RKO (cell line): ENCODE results near the gene TCOF1.

ENCODE experiments used
- DNase-seq: peaks from one replicate; pipeline ENCODE4 v3.0.0-alpha.2; 2016; ENCODE audit warnings: low spot score

The TCOF1 gene

GRCh38 chr5:150325426-150325825, 32.1 kb upstream of the TCOF1 start:
- no peak for DNase-seq

DNA sequence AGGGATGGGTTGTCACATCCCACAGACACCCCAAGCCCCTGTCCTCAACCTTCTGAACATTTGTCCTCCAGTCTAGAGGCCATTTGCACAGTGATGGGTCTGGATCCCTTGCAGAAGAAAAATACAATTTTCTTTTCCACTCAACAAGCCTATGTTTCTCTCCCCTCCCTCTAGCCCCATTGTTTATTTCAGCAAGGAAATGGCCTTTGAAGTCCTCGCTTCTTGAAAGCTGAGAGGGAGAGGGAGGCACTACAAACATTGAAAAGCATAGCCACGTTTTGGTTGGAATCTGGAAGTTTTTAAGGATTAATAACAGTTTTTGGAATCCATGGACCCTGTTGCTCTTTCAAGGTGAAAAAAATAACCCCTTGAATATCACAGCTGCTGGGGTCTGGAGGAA, 30.8 kb upstream of the TCOF1 start:
- DNase-seq: no peak

DNA sequence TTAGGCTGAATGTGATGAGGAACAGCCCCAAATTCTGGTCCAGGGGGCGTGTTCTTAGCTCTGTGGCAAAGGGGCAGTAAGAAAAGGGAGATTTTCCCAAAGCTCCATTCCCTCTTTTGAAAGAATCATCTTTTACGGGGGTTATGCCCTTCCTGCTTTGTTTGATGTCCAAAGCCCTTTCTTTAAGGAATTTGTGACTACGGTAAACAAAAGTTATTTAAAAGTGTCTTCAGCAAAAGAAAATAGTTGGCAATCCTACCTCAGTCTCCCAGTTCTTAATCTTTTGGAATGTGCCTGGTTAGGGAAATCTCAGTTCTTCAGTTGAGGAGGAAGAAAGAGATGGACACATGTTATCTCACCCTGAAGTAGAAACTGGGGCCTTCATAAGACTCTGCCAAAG, 30.4 kb upstream of the TCOF1 start:
- no peak for DNase-seq

GRCh38 chr5:150328515-150328914, 29.0 kb upstream of the TCOF1 start:
- DNase-seq: no peak

- DNase-seq: no peak
These were observed 28.5 kb upstream of the TCOF1 start for GRCh38 chr5:150329038-150329437.

DNA sequence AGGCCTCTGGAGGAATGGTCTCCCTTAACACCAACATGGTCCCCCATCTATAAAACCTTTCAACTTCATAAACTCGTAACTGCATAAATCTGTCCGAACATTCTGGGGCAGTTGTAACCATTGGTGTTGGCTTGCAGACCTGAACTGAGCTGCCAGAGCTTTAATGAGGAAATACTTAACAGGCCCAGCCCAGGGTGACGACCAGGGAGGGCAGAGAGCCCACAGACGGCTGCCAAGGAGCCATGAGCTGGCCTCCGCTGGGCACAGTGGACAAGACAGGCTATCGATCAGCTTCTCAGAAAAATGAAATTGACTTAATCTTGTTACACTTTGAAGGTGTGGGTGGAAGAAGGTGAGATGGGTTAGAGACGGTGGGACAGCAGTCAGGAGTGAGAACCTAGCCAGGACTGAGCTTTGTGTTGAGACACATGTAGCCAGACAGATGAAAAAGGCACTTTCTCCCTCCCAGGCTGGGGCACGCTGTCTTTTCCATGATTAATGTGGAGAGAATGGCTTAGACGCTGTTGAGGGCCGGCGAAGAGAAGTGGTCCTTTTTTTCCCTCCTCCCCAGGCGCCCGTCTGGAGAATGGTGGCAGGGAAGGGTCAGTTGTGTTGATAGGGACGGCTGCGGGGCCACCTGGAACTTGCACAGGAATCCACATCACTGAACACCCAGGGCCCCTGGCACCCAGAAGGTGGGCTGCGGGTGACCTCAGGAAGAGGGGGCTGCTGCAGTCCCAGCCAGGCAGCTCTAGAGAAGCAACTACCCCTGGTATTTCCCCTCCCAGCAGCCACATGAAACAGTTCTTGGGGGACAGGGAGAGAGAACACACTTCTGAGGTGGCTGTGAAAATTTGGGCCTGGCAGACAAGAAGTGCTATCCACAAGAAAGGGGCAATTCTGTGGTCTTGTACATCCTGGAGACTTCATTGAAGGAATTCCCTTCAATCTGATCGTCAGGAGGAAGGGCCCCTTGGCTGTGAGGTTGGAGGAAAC, 27.3 kb upstream of the TCOF1 start:
- DNase-seq: no peak

DNA sequence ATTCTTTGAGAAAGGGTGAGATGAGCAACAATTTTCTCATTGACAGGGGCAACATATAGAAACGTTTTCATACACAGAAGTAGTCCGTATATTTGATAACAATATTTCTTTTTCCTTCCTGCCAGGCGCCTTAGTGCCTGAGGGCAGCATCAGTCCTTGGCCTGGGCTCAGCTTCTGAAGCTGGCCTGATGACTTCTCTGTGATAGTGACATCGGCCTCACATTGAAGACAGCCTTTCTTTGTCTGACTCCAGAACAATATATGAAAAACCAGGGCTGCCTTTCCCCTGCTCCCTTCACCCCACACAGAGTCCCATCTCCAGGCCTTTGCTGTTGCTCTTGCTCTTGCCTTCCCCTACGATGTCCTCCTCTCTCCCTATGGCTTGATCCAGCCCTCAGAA, 24.1 kb upstream of the TCOF1 start:
- DNase-seq: no peak

DNA sequence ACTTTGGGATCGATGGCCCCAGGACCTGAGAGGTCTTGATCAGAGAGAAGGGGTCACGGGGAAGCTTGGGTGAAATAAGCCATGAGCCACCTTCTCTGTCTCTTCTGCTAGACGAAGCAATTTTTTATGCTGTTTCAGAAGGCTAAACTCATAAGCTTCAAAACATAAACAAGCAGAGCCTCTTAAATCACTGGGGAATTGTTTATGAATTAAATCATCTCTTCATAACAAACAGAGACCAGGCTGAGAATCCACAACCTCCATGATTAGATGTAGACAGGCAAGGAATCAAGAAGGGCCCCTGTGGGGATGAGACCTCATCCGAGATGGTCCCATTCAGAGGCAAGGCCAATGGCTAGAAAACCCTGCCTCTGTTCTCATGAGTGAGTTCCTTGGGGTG, 21.7 kb upstream of the TCOF1 start:
- no peak for DNase-seq

DNA sequence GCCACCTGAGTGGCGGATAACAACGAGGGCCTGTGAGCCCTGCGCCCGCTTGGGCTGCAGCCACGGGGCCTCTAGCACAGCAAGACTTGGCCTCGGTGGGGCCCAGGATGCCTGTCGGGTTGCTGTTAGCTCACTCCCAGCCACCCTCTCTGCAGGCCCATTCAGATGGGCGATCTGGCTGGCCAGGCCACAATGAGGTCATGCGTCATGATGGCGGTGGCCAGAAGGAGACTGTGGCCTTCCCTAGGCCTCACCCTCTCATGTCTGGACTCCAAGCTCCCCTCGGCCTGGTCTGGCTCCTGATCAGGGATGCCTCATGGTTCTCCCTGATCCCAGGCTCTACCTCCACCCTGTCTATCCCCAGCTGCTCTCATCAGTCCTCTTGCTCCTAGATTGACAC, 19.0 kb upstream of the TCOF1 start:
- DNase-seq: no peak

GRCh38 chr5:150339165-150339564, 18.3 kb upstream of the TCOF1 start:
- DNase-seq: no peak

- DNase-seq: no peak
These were observed 17.7 kb upstream of the TCOF1 start for GRCh38 chr5:150339841-150340240.

- no peak for DNase-seq
These were observed 16.8 kb upstream of the TCOF1 start for GRCh38 chr5:150340614-150341255.

- DNase-seq: no peak
These were observed 16.2 kb upstream of the TCOF1 start for GRCh38 chr5:150341331-150341730.

DNA sequence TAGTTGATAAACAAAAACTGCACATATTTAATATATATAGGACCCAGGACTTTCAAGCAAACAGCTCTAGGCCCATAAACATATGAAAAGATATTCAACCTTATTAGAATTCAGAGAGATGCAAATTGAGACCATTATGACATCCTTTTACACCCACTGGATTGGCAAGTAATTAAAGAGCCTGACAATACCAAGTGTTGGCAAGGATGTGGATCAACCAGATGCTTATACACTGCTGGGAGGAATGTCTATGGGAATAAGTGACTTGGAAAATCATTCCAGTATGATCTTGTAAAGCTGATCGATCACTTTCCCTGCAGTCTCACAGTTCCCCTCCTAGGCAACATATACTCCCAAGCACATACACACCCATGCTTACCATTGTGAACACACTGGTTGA, 15.5 kb upstream of the TCOF1 start:
- no peak for DNase-seq

GRCh38 chr5:150342583-150342982, 14.9 kb upstream of the TCOF1 start:
- no peak for DNase-seq

DNA sequence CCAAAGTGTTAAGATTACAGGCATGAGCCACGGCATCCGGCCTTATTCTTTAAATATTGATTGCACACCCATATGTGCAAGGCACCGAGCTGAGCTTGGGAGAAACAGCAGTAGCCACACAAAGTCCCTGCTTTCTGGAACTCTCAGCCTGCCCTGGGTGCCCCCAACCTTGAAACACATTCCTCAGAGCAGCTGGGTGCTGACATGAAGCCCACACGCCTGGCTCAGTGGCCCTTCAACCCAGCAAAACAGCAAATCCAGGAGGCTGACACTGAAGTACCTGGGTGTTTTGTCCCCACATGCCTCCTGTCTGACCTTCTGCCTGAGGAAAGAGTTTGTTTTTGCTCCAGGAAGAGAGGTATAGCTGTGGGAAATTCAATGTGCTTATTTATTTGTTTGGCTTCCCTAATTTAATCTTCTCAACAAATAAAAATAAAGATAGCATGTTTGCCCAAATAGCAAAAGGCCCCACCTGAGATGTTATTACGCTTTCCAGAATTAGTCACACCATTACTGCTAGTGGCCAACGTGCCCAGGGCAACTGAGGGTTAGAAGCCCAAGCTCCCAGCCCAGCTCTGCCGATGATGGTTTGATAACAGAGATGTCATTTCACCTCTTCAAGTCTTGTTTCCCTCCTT, 13.4 kb upstream of the TCOF1 start:
- no peak for DNase-seq

- DNase-seq: no peak
These were observed 11.8 kb upstream of the TCOF1 start for GRCh38 chr5:150345716-150346115.

- DNase-seq: no peak
These were observed 10.9 kb upstream of the TCOF1 start for GRCh38 chr5:150346592-150346991.

DNA sequence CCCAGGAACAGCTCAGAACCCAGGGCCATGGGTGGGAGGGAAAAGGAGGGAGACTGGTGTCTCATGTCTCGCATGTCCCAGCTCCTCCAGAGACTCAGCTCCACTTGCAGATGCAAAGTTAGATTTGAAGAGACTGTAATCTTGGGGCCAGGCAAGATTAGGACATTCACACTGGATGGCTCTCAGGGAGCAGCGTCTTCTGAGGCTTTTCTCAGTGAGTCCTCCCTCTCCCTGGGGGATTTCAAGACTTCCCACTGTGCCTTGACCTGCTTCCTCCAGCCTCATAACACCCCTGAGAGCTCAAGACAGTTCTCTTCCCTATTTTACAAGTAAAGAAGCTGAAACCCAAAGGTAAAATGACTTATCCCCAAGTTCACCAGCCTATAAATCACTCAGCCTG, 10.5 kb upstream of the TCOF1 start:
- no peak for DNase-seq

DNA sequence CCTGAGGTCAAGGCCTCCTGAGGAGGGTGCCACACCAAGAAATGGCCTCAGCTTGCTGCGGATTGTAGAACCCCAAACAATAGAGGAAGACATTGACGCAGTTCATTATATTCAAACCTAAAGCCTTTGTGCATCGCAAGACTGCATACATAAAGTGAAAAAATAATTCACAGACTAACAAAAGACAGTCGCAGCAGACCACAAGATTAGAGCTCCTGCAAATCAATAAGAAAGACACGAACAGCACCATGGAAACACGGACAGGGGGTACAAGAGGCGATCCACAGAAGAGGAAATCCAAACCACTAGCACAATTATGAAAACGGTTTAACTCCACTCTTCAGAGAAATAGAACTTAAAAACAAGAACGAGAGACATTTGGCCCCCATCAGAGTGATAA, 10.0 kb upstream of the TCOF1 start:
- no peak for DNase-seq

DNA sequence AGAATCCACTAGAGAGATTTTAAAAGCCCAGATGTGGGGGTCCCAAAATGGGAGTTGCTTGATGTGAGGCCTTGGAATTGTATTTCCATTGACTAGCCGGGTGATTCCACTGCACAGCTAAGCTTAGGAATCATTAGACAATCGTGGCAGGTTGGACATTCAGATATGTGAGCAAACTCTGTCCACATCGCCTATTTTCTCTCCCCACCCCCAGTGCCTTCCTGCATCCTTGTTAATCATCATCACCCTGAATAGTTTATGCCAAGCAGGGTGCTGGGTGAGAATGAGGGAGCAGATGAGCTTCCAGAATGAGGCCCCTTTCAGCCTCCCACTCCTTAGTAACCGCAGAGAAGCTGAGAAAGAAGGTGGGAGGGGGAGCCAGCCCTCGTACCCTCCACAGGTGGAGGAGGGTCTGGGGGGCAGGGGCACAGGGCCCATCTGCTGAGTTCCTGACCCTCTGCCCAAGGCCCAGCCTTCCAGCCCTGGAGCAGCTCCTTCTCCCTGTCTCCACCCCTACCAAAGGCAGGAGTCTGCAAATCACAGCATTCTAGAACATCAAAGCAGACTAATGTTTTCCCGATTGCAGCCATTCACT, 7.7 kb upstream of the TCOF1 start:
- DNase-seq: no peak

GRCh38 chr5:150350524-150351344, 6.8 kb upstream of the TCOF1 start:
- DNase-seq: peak; percentile 72
